Mammary epithelial cell (primary cell): ENCODE measurements around the gene CCL13.

ENCODE experiments used
- CTCF ChIP-seq, 2 donors: IDR thresholded peaks in 1 of 2; conservative IDR thresholded peaks in 1 of 2; 2 replicates each; pipeline ENCODE4 v1.5.1; 2011 to 2012; ENCODE audit warnings: inconsistent platforms in 2 of 2, low read length in 2 of 2, mild to moderate bottlenecking in 2 of 2, control low read depth in 1 of 2, low read depth in 1 of 2; ENCODE audit not compliant: insufficient read depth in 1 of 2; ENCODE audit errors: extremely low read depth in 1 of 2
- EZH2 ChIP-seq: IDR thresholded peaks from 2 replicates; pipeline ENCODE4 v1.6.1; 2012; ENCODE audit warnings: low read length, inconsistent platforms, borderline replicate concordance

- TF ChIP-seq CTCF (conservative IDR thresholded peaks at IDR 0.05 in 1 of 2, IDR thresholded peaks at IDR 0.05 in 1 of 2; ENCODE audit: extremely low read depth in 1 of 2, insufficient read depth in 1 of 2, low read depth in 1 of 2, low read length in 2 of 2) (no peak), EZH2 (no peak)
Measured at GRCh38 chr17:34313164-34313563, 43.1 kb upstream of the CCL13 start.
